NB4 (cell line): ENCODE data around the gene SLC4A7.

Source experiments
- DNase-seq: peaks from one replicate; pipeline ENCODE4 v3.0.0; 2010; ENCODE audit warnings: low read depth
- H3K4me3 ChIP-seq: one replicate; pipeline ENCODE4 v1.5.1; 2011; ENCODE audit warnings: mild to moderate bottlenecking, low read depth, low read length, moderate library complexity
- MYC ChIP-seq: IDR thresholded peaks from 2 replicates; pipeline ENCODE4 v1.6.1; 2011; ENCODE audit warnings: low read depth, low read length
- POLR2A ChIP-seq: IDR thresholded peaks from 2 replicates; pipeline ENCODE4 v1.6.1; 2011; ENCODE audit warnings: mild to moderate bottlenecking; ENCODE audit not compliant: insufficient read length; ENCODE audit errors: extremely low read depth
- TF ChIP-seq, protein P1 (sequence below): IDR thresholded peaks from one replicate; pipeline ENCODE4 v1.5.1; 2012; ENCODE audit warnings: low read depth, low read length
- TF ChIP-seq, protein P2 (sequence below): IDR thresholded peaks from 2 replicates; pipeline ENCODE4 v1.6.1; 2011; ENCODE audit warnings: low read depth, low read length

Gene SLC4A7

DNA sequence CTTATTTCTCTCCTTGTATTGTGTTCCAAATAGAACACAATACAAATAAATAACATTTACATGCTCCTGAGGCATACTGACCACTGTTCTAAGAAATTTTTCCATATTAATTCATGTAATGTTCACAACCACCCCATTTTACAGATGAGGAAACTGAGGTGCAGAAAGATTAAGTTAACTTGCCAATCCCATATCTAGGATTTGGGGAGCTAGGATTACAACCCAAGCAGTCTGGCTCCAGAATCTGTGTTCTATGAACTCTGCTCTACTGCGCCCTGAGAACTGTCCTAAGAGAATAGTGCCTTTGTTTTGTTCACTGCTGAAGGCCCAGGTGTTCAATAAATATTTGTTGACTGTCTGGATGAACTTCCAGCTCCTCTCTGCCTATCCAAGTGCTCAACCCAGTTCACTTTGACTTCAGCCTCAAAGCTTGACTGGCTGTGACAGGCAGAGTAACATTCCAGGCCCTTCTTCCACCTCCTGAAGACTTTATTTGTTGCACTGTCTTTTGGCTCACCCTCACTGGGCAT lies 118.1 kb downstream of the SLC4A7 start:
- no peak for DNase-seq
- no peak for TF ChIP-seq MYC
- TF ChIP-seq, protein P1, sequence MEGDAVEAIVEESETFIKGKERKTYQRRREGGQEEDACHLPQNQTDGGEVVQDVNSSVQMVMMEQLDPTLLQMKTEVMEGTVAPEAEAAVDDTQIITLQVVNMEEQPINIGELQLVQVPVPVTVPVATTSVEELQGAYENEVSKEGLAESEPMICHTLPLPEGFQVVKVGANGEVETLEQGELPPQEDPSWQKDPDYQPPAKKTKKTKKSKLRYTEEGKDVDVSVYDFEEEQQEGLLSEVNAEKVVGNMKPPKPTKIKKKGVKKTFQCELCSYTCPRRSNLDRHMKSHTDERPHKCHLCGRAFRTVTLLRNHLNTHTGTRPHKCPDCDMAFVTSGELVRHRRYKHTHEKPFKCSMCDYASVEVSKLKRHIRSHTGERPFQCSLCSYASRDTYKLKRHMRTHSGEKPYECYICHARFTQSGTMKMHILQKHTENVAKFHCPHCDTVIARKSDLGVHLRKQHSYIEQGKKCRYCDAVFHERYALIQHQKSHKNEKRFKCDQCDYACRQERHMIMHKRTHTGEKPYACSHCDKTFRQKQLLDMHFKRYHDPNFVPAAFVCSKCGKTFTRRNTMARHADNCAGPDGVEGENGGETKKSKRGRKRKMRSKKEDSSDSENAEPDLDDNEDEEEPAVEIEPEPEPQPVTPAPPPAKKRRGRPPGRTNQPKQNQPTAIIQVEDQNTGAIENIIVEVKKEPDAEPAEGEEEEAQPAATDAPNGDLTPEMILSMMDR = no peak
- no peak for TF ChIP-seq POLR2A
- TF ChIP-seq, protein P2, sequence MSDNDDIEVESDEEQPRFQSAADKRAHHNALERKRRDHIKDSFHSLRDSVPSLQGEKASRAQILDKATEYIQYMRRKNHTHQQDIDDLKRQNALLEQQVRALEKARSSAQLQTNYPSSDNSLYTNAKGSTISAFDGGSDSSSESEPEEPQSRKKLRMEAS = no peak
- H3K4me3 ChIP-seq = no peak overlapping the region

DNA sequence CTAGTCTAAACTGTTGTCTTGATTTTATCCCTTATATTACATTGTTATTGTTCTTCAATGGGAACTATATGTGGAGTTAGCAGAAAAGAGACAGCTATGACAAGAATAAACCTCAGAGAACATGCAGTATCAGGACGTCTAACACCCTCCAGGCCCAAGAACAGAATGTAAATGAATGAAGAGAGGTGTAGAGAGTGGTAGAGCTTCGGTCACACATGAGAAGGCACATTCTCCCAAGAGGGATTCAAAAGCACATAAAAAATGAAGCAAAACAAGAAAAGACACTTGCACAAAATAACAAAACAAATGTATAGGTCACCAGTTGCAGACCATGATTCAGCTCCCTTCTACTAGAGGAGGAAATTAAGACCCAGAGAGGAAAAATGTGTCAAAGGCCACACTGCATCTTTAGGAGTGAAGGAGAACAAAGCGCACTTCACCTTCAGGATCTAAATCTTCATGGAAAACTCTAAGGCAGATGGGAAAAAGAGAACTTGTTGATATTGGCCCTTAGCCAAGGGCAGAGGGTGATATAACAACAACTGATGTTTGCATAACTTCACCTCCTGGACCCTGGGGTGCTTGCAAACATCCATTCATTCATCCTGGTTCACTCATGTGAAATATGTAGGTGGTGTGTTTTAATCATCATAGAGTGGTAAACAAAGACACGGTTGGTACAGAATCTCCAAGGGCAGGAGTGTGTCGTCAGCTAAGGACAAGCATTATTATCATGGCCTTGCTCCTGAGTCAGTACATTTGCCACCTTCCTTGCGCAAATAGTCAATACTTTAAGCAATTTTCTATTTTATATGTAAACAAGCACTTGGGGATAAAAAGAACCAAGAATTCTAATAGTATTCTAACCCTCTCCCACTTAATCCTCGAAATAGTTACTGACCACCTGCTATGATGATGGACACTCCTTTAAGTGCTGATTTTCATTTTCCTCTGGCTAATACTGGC lies 123.8 kb downstream of the SLC4A7 start:
- DNase-seq = no peak
- TF ChIP-seq MYC (no peak), POLR2A (no peak)
- TF ChIP-seq, protein P1 = no peak
- TF ChIP-seq, protein P2 = no peak
- H3K4me3 ChIP-seq = no peak overlapping the region

DNA sequence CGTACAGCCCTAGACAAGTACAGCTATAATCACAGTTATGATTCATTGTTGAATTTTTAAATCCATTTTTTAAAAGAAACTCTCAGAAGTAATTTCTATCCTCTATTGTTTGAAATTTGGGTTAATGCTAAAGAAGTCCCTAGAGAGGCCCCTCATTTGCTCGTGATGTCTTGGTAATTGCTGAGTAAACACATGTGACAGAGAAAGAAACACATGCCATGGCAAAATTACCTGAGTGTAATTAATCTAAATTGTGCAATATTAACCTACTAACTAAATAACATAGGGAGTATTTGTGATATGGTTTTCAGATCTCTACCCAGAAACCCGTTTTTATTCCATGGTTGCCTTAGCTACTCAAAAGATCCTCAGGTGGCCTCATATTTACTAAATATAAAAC lies 125.8 kb downstream of the SLC4A7 start:
- no peak overlapping the region for H3K4me3 ChIP-seq
- TF ChIP-seq, protein P1 = no peak
- no peak for TF ChIP-seq MYC
- TF ChIP-seq, protein P2 = no peak
- no peak for TF ChIP-seq POLR2A
- no peak for DNase-seq

DNA sequence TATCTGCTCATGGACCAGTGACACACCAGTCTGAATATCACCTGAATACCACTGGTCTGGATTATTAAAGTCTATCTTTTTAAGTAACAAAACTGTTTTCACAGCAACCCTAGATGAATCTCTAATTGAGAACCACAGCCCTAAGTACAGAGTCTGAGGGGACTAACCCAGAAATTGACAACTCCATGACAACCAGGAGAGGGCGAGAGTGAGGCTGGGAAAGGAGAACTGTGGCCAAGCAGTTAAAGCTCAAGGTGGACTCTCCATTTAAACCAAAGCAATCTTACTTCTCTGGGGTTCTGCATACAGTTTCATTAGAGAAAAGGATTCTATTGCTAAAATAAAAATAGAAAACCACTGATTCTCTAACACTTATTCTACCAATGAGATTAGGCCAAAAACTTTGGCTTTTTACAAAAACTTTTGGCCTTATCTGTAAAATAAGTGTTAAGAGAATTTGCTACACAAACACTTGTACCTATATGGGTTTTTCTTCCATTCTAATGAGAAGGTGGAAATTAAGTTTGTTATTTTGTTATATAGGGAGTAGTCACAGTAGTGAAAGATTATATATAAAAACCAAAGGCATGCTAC lies 126.4 kb downstream of the SLC4A7 start:
- DNase-seq = peak; percentile 75
- H3K4me3 ChIP-seq = no peak overlapping the region
- TF ChIP-seq, protein P1 = peak; percentile 77
- TF ChIP-seq MYC (no peak), POLR2A (no peak)
- TF ChIP-seq, protein P2 = no peak

DNA sequence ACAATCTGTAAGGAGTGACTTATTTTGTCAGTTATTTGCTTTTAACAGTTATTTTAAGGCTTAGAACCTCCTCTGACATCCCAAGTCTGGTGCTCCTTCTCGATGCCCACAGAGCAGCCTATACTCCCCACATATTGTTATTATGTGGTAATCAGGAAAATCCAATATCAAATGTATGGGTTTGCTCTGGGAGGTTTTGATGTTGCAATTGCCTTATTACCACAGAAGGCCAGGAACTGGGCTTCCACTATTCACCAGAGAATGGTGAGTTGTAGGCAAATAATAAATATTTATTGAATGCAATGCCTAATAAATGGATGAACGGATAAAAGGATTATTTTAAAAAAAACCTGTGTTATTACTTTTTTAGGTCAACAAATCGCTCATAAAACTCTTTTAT lies 127.2 kb downstream of the SLC4A7 start:
- DNase-seq = peak; percentile 20
- no peak overlapping the region for H3K4me3 ChIP-seq
- TF ChIP-seq, protein P2 = no peak
- no peak for TF ChIP-seq MYC
- TF ChIP-seq POLR2A = no peak
- TF ChIP-seq, protein P1 = no peak
